Measurements from ENCODE around the gene ACOX2. TPM values are rescaled to one million over a fixed set of nuclear protein-coding genes. Genes with fewer than 3 reads are reported as not detected.

The ACOX2 gene
- total and polyA plus RNA-seq, 2 of the 8 experiments (the other 6 are each of a cell fraction or from before 2014, with no cell fraction given) = 3.2 to 9.2 TPM

DNA sequence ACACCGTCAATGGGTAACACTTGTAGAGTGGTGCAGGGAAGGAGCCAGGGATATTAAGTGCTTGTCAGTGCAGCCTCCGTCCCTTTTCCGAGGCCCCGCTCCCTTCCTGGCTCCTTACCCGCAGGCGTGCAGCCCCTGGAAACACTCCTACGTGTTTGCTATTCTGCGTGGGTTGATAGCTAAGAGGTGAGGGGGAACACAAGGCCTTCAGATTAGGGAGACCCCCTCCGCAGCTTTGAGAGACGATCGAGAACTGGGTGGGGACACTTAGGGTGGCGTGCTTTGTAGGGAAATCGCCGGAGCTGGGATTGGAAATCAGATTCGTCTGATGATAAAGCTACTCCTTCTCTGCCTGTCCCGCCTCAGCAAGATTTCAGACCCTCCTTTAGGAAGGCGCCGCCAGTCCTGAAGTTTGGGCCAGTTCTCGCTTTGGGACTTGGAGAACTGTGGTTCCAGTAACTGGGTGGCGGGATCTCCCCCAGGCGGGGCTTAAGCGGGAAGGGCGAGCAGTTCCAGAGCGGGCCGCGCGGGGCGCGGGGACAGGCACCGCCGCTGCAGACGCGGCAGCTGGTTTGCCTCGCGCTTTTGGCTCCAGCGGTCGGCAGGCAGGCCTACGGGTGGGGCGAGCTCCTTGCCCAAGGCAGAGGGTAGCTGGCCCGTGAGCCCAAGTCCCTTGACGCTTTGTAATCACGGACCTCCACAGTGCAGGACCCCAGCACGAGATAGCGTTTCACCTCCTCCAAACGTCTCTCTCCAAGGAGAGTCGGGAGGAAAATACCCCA, 48.2 kb upstream of the ACOX2 start (continued):
- TF ChIP-seq HDAC2 (IDR thresholded peaks at IDR 0.05; ENCODE audit: borderline replicate concordance in 1 of 2, low read depth in 2 of 2, low read length in 2 of 2) = peak; percentile 43 to 60; a peak in 1 of 4 replicates

All from H1 (cell line).